Right lobe of liver (tissue), 6 donors: ENCODE measurements around the gene WDR49. TPM values are rescaled to one million over a fixed set of nuclear protein-coding genes. Genes with fewer than 3 reads are reported as not detected.

Experiments
- ATAC-seq, 4 donors: fragments of 200-7000 bp; cut with Tn5 transposase; one replicate each; pipeline ENCODE4 v1.9.1; 2020; ENCODE audit warnings: mild to moderate bottlenecking in 4 of 4, moderate library complexity in 4 of 4
- DNase-seq, 3 donors: peaks; one replicate each; pipeline ENCODE4 v3.0.0-alpha.2; 2020
- H3K27ac ChIP-seq, 3 donors: fragments of 200-600 bp; one replicate each; pipeline ENCODE4 v1.8.0; 2022
- H3K27me3 ChIP-seq, 2 donors: fragments of 200-600 bp; one replicate each; pipeline ENCODE4 v1.8.0; 2022
- H3K36me3 ChIP-seq, 4 donors: fragments of 200-600 bp; sonication (generic) in 1 of 4; one replicate each; pipeline versions ENCODE4 v1.5.1 to v1.8.0; 2017 to 2022; ENCODE audit warnings: control low read depth in 1 of 4
- H3K4me1 ChIP-seq, 4 donors: fragments of 200-600 bp; sonication (generic) in 1 of 4; one replicate each; pipeline versions ENCODE4 v1.5.1 to v1.8.0; 2017 to 2022; ENCODE audit warnings: control low read depth in 1 of 4
- H3K4me3 ChIP-seq, 3 donors: fragments of 200-600 bp; one replicate each; pipeline ENCODE4 v1.8.0; 2022
- H3K9me3 ChIP-seq, 4 donors: fragments of 200-600 bp; sonication (generic) in 1 of 4; one replicate each; pipeline versions ENCODE4 v1.5.1 to v1.8.0; 2017 to 2022; ENCODE audit warnings: control low read depth in 1 of 4
- POLR2A ChIP-seq: fragments of 450-650 bp; IDR thresholded peaks from one replicate; pipeline ENCODE4 v1.6.1; 2017; ENCODE audit warnings: antibody characterized with exemption, mild to moderate bottlenecking
- WGBS: methylation state at CpG from one replicate; pipeline ENCODE4 v1.1.6; 2018; ENCODE audit warnings: low coverage, low lambda C conversion rate; ENCODE audit not compliant: insufficient coverage; ENCODE audit errors: missing lambda C conversion rate; 5-methylcytosine and 5-hydroxymethylcytosine counted together
- intact Hi-C, 2 donors: fragments of 100-400 bp; cut with DNase I; formaldehyde crosslinking; loops; one replicate each; pipeline versions ENCODE4 v1.11.2 to v1.14.1; 2022
- total RNA-seq, 6 experiments: library from RNA; depleted of rRNA in 2 of 6; stranded (reverse); fragments of >200 nt in 2 of 6; fragmentation: NEBNext Ultra II Directional in 3 of 6; extraction: Animal tissue kit (Norgen Biotek cat#: 25700) in 3 of 6; gene quantifications; one replicate each; pipeline versions ENCODE4 v1.1.0 to v1.2.4, GENCODE V29; 2016 to 2023
- TF ChIP-seq, protein P1 (sequence below), 4 donors: fragments of 200-600 bp in 3 of 4; fragments of 450-650 bp in 1 of 4; IDR thresholded peaks; one replicate each; pipeline versions ENCODE4 v1.5.1 to v1.8.0; 2016 to 2022; ENCODE audit warnings: antibody characterized with exemption in 4 of 4, mild to moderate bottlenecking in 2 of 4
- donor health status: DM: no; HTN: yes; CAD: no.
- donor health status: DM: no; HTN: no; CAD: no.
- donor health status: DM: no; HTN: no; CAD: no.
- donor health status: DM: no; HTN: yes; CAD: no.
- donor health status: DM: no; HTN: yes; CAD: no.

The WDR49 gene
- total RNA-seq, 6 experiments from 2014 or later: 0.16 TPM; not detected in 5

- H3K27ac ChIP-seq: no peak overlapping the region
- TF ChIP-seq, protein P1, sequence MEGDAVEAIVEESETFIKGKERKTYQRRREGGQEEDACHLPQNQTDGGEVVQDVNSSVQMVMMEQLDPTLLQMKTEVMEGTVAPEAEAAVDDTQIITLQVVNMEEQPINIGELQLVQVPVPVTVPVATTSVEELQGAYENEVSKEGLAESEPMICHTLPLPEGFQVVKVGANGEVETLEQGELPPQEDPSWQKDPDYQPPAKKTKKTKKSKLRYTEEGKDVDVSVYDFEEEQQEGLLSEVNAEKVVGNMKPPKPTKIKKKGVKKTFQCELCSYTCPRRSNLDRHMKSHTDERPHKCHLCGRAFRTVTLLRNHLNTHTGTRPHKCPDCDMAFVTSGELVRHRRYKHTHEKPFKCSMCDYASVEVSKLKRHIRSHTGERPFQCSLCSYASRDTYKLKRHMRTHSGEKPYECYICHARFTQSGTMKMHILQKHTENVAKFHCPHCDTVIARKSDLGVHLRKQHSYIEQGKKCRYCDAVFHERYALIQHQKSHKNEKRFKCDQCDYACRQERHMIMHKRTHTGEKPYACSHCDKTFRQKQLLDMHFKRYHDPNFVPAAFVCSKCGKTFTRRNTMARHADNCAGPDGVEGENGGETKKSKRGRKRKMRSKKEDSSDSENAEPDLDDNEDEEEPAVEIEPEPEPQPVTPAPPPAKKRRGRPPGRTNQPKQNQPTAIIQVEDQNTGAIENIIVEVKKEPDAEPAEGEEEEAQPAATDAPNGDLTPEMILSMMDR (IDR thresholded peaks at IDR 0.05): peak; percentile 70 to 85 (median 82)
- TF ChIP-seq POLR2A: no peak
- H3K9me3 ChIP-seq: no peaks in the 10 kb centered on the region
- DNase-seq (no peak), ATAC-seq (peak; percentile 78 to 83 (median 82))
- no peaks in the 10 kb centered on the region for H3K4me1 ChIP-seq
- no peaks in the 10 kb centered on the region for H3K27me3 ChIP-seq
- no peak overlapping the region for H3K4me3 ChIP-seq
- peaks cover 0 to 21% (median 2%) of the 10 kb centered on the region in 4 donors for H3K36me3 ChIP-seq
- intact Hi-C loops: no loop called here
These were observed 30.7 kb upstream of the WDR49 start for GRCh38 chr3:167684388-167684993.

DNA sequence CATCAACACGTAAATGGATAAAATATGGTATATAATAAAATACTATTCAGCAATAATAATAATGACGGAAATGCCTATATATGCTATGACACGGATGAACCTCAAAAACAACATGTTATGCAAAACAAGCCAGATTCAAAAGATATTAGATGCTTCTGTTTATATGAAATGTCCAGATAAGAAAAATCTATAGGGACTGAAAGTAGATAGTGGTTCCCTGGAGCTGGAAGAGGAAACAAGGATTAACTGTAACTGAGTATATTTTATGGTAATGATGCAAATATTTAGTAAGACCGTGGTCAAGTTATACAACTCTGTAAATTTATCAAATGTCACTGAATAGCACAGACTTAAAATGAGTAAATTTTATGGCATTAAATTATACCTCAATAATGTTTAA is 25.8 kb upstream of the WDR49 start:
- TF ChIP-seq POLR2A: no peak
- TF ChIP-seq, protein P1 (IDR thresholded peaks at IDR 0.05): no peak
- ATAC-seq (no peak), DNase-seq (no peak)
- intact Hi-C loops: no loop called here
- WGBS: 94% methylated on average over 4 of the region's 4 CpGs
- Histone ChIP-seq H3K4me3 (no peak overlapping the region), H3K4me1 (no peaks in the 10 kb centered on the region), H3K27me3 (no peaks in the 10 kb centered on the region), H3K9me3 (no peaks in the 10 kb centered on the region), H3K36me3 (peaks cover 0 to 6% (median 2%) of the 10 kb centered on the region in 4 donors), H3K27ac (no peak overlapping the region)

DNA sequence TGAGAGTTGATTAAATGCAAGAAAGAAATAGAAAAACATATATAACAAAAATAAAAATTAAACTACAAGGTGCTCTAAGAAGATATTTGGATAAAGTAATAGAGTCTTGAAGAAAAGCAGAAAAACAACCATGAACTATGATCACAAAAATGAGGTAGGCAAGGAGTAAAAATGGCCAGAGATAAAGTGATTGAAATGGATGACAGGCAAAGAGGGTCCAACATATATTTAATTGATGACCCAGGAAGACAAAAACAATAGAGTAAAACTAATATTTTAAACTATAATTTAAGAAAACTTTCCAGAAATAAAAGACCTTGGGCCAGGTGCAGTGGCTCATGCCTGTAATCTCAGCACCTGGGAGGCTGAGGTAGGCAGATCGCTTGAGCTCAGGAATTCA is 22.1 kb upstream of the WDR49 start:
- ATAC-seq (no peak), DNase-seq (no peak)
- H3K9me3 ChIP-seq: no peaks in the 10 kb centered on the region
- no peaks in the 10 kb centered on the region for H3K36me3 ChIP-seq
- no peaks in the 10 kb centered on the region for H3K4me1 ChIP-seq
- H3K27ac ChIP-seq: no peak overlapping the region
- H3K4me3 ChIP-seq: no peak overlapping the region
- TF ChIP-seq, protein P1 (IDR thresholded peaks at IDR 0.05): no peak
- TF ChIP-seq POLR2A: no peak
- no CpG with 5 or more reads among the region's 1 CpG for WGBS
- no peaks in the 10 kb centered on the region for H3K27me3 ChIP-seq
- intact Hi-C loops: no loop called here

- 86% methylated on average over 1 of the region's 1 CpG for WGBS
- intact Hi-C loops: no loop called here
- Histone ChIP-seq H3K4me1 (peaks cover 0 to 5% (median 0%) of the 10 kb centered on the region in 4 donors), H3K36me3 (no peaks in the 10 kb centered on the region), H3K27ac (no peak overlapping the region), H3K27me3 (no peaks in the 10 kb centered on the region), H3K4me3 (no peak overlapping the region), H3K9me3 (no peaks in the 10 kb centered on the region)
- ATAC-seq (no peak), DNase-seq (no peak)
- TF ChIP-seq, protein P1 (IDR thresholded peaks at IDR 0.05): no peak
- TF ChIP-seq POLR2A: no peak
These were observed 19.5 kb upstream of the WDR49 start for GRCh38 chr3:167673221-167673620.
